Measurements from ENCODE around the gene NAA20. TPM values are rescaled to one million over a fixed set of nuclear protein-coding genes. Genes with fewer than 3 reads are reported as not detected.

Gene NAA20
- total RNA-seq, 3 donors from 2014 or later (not counting 1 experiment from before 2014, with no cell fraction given), result 20.8 to 25.1 (median 23.8) TPM

DNA sequence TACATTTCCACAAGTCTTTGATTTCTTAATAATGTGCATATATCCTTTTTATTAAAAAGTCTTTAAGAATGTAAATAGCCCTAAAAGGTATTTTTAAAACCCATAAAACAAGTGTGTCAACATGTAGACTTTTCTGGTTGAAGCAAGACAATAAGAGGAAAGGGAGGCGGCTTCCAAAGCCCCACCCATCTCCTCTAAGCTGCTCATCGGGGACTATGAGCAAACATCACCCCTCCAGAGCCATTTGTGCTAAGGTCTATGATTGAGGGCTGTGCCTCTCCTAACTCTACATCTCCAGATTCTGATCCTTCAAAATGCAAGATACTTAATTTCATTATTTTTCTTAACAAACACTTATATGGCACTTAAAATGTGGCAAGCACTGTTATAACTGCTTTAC is 2.5 kb upstream of the NAA20 start:
- Mint-ChIP-seq H3K4me3 (no peak overlapping the region), H3K4me1 (peaks cover 24 to 25% of the 10 kb centered on the region in 2 donors), H3K27ac (no peak overlapping the region), H3K9me3 (no peaks in the 10 kb centered on the region), H3K36me3 (no peaks in the 10 kb centered on the region), H3K27me3 (ENCODE audit: low read depth in 2 of 2) (peaks cover 6 to 9% of the 10 kb centered on the region in 2 donors)
- ATAC-seq, result no peak
- peak in 1 of 2 donors; percentile 27 for DNase-seq
- intact Hi-C loops (cut with micrococcal nuclease), result no loop called here
- peaks cover 15% of the 10 kb centered on the region for H3K4me1 ChIP-seq (ENCODE audit: control insufficient read depth, insufficient read depth, low read length)
- H3K27ac ChIP-seq (ENCODE audit: low read length), result no peak overlapping the region
- TF ChIP-seq, protein P1, sequence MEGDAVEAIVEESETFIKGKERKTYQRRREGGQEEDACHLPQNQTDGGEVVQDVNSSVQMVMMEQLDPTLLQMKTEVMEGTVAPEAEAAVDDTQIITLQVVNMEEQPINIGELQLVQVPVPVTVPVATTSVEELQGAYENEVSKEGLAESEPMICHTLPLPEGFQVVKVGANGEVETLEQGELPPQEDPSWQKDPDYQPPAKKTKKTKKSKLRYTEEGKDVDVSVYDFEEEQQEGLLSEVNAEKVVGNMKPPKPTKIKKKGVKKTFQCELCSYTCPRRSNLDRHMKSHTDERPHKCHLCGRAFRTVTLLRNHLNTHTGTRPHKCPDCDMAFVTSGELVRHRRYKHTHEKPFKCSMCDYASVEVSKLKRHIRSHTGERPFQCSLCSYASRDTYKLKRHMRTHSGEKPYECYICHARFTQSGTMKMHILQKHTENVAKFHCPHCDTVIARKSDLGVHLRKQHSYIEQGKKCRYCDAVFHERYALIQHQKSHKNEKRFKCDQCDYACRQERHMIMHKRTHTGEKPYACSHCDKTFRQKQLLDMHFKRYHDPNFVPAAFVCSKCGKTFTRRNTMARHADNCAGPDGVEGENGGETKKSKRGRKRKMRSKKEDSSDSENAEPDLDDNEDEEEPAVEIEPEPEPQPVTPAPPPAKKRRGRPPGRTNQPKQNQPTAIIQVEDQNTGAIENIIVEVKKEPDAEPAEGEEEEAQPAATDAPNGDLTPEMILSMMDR (IDR thresholded peaks at IDR 0.05), result no peak
- 0% methylated on average over 1 of the region's 2 CpGs for WGBS (ENCODE audit: insufficient coverage)
- no peaks in the 10 kb centered on the region for H3K9me3 ChIP-seq (ENCODE audit: control insufficient read depth, insufficient read depth, low read length)
- H3K36me3 ChIP-seq (ENCODE audit: control insufficient read depth, insufficient read depth, low read length), result no peaks in the 10 kb centered on the region
- no peaks in the 10 kb centered on the region for H3K27me3 ChIP-seq (ENCODE audit: control insufficient read depth, insufficient read depth, low read length)
- no peak overlapping the region for H3K4me3 ChIP-seq (ENCODE audit: low read length)

DNA sequence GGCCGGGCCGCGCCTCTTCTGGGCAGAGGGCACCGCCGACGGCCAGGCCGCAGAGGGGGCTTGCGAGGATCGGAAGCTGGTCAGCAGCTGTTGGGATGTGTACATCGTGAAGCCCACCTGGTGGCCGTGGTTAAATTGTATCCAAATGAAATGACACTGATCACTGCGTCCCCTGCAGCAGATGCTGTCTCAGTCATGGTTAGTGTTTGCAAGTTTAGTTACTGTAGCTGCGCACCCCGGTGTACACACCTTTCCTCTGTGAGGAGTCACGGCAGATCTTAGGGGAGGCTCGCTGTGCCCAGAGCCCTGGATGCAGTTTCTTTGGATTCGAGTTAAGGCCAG is 653 bp downstream of the NAA20 start:
- H3K4me1 ChIP-seq (ENCODE audit: control insufficient read depth, insufficient read depth, low read length), result peaks cover 15% of the 10 kb centered on the region
- H3K4me3 ChIP-seq (ENCODE audit: low read length), result peak overlapping the region; percentile 74
- WGBS (ENCODE audit: insufficient coverage), result 7% methylated on average over 17 of the region's 17 CpGs
- no peaks in the 10 kb centered on the region for H3K9me3 Mint-ChIP-seq
- peak overlapping the region; percentile 87 to 95 for H3K27ac Mint-ChIP-seq
- H3K4me1 Mint-ChIP-seq, result peaks cover 36 to 49% of the 10 kb centered on the region in 2 donors
- no peaks in the 10 kb centered on the region for H3K9me3 ChIP-seq (ENCODE audit: control insufficient read depth, insufficient read depth, low read length)
- peak; percentile 20 to 43 for DNase-seq
- intact Hi-C loops (cut with micrococcal nuclease), result loop anchor here (1.0 kb wide), 1 partner anchor 34 kb away; the partner anchor contains the start of genes CFAP61 and CRNKL1
- no peaks in the 10 kb centered on the region for H3K36me3 Mint-ChIP-seq
- H3K27me3 Mint-ChIP-seq (ENCODE audit: low read depth in 2 of 2), result peaks cover 0 to under 1% of the 10 kb centered on the region in 2 donors
- TF ChIP-seq, protein P1 (IDR thresholded peaks at IDR 0.05), result no peak
- H3K4me3 Mint-ChIP-seq, result peak overlapping the region; percentile 91
- H3K36me3 ChIP-seq (ENCODE audit: control insufficient read depth, insufficient read depth, low read length), result peaks cover 3% of the 10 kb centered on the region
- ATAC-seq, result no peak
- H3K27ac ChIP-seq (ENCODE audit: low read length), result peak overlapping the region; percentile 68
- no peaks in the 10 kb centered on the region for H3K27me3 ChIP-seq (ENCODE audit: control insufficient read depth, insufficient read depth, low read length)

DNA sequence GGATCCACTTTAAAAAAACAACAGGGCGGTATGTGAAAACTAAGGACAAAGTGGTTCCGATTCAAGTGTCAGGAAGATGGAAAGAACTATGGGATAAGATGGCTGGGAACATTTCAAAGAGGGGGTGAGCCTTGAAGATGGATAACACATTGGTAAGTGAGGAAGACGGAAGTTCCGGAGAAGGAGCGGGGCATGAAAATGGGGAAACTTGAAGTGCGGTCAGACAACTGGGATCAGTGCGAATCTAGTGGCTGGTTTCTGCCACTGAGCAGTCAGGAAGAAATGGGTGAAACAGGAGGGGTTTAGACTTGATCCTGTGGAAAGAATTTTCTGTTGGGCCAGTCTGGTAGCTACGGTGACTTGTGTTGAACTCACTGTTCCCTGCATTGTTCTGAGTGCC is 1.2 kb downstream of the NAA20 start:
- H3K4me3 Mint-ChIP-seq, result peak overlapping the region; percentile 91
- ATAC-seq, result no peak
- intact Hi-C loops (cut with micrococcal nuclease), result no loop called here
- H3K27me3 ChIP-seq (ENCODE audit: control insufficient read depth, insufficient read depth, low read length), result no peaks in the 10 kb centered on the region
- H3K27ac ChIP-seq (ENCODE audit: low read length), result no peak overlapping the region
- H3K9me3 Mint-ChIP-seq, result no peaks in the 10 kb centered on the region
- WGBS (ENCODE audit: insufficient coverage), result 97% methylated on average over 8 of the region's 8 CpGs
- no peaks in the 10 kb centered on the region for H3K27me3 Mint-ChIP-seq (ENCODE audit: low read depth in 2 of 2)
- H3K27ac Mint-ChIP-seq, result peak overlapping the region; percentile 87 to 95
- no peak overlapping the region for H3K4me3 ChIP-seq (ENCODE audit: low read length)
- peaks cover 4% of the 10 kb centered on the region for H3K36me3 ChIP-seq (ENCODE audit: control insufficient read depth, insufficient read depth, low read length)
- DNase-seq, result no peak
- peaks cover 36 to 49% of the 10 kb centered on the region in 2 donors for H3K4me1 Mint-ChIP-seq
- peaks cover 15% of the 10 kb centered on the region for H3K4me1 ChIP-seq (ENCODE audit: control insufficient read depth, insufficient read depth, low read length)
- no peaks in the 10 kb centered on the region for H3K36me3 Mint-ChIP-seq
- TF ChIP-seq, protein P1 (IDR thresholded peaks at IDR 0.05), result no peak
- no peaks in the 10 kb centered on the region for H3K9me3 ChIP-seq (ENCODE audit: control insufficient read depth, insufficient read depth, low read length)

DNA sequence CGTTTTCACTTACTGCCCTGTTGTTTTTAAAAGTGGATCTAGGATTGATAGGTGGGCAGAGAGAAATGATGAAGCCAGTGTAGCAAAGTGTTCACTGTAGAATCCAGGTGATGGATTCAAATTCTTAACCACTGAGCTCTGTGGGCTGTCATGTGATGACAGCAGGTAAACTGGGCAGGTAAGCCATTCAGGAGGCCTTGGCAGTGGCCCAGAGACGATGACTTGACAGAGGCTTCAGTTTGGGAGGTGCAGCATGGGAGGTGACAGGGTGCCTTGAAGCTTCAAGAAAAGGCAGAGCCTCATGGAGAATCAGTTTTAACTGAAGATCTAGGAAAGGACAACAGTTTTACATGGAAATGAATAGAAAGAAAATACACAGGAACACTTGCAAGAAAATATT is 2.0 kb downstream of the NAA20 start:
- Mint-ChIP-seq H3K4me1 (peaks cover 36 to 49% of the 10 kb centered on the region in 2 donors), H3K27ac (peak overlapping the region; percentile 87 to 95), H3K4me3 (peak overlapping the region; percentile 43), H3K36me3 (no peaks in the 10 kb centered on the region), H3K27me3 (ENCODE audit: low read depth in 2 of 2) (no peaks in the 10 kb centered on the region), H3K9me3 (no peaks in the 10 kb centered on the region)
- Histone ChIP-seq H3K27ac (ENCODE audit: low read length) (no peak overlapping the region), H3K27me3 (ENCODE audit: control insufficient read depth, insufficient read depth, low read length) (no peaks in the 10 kb centered on the region), H3K4me1 (ENCODE audit: control insufficient read depth, insufficient read depth, low read length) (peaks cover 15% of the 10 kb centered on the region), H3K36me3 (ENCODE audit: control insufficient read depth, insufficient read depth, low read length) (peaks cover 6% of the 10 kb centered on the region), H3K4me3 (ENCODE audit: low read length) (no peak overlapping the region), H3K9me3 (ENCODE audit: control insufficient read depth, insufficient read depth, low read length) (no peaks in the 10 kb centered on the region)
- ATAC-seq (no peak), DNase-seq (no peak)
- intact Hi-C loops (cut with micrococcal nuclease), result no loop called here
- WGBS (ENCODE audit: insufficient coverage), result 85% methylated on average over 2 of the region's 2 CpGs
- TF ChIP-seq, protein P1 (IDR thresholded peaks at IDR 0.05), result no peak

Measured in natural killer cell (primary cell).